Endothelial cell of umbilical vein (primary cell): ENCODE results near the gene CASKIN1. TPM values are rescaled to one million over a fixed set of nuclear protein-coding genes. Genes with fewer than 3 reads are reported as not detected.

Experiments
- BruUV-seq: library from RNA; stranded (reverse); fragments of 400-500 nt; replicated peaks from 2 replicates; lab custom pipeline; 2021; lab: Mats Ljungman, UMichigan
- CTCF ChIA-PET: fragments of 300-600, 350-600 bp; sonication (Branson Sonifier 250); formaldehyde crosslinking; loops from one replicate; lab custom pipeline; 2021; ENCODE audit warnings: antibody characterized with exemption, inconsistent platforms; lab: Charles Lee
- POLR2A ChIA-PET: fragments of 300-600, 350-600 bp; sonication (Branson Sonifier 250); formaldehyde crosslinking; loops from one replicate; lab custom pipeline; 2021; ENCODE audit warnings: antibody characterized with exemption, inconsistent platforms; lab: Charles Lee
- DNase-seq: peaks from one replicate; pipeline ENCODE4 v3.0.0-alpha.2; 2011; ENCODE audit warnings: low read depth, low spot score
- FAIRE-seq: peaks from 2 replicates; lab custom pipeline; 2011; peaks lifted over from hg19 to GRCh38; lab: Jason Lieb, UNC
- H2AFZ ChIP-seq: 2 replicates; pipeline ENCODE4 v1.6.0; 2012; ENCODE audit warnings: low read depth, low read length, control low read depth, inconsistent platforms
- H3K27ac ChIP-seq: 2 replicates; pipeline ENCODE4 v1.5.1; 2011; ENCODE audit warnings: low read depth, mild to moderate bottlenecking, control low read depth, low read length, moderate library complexity; ENCODE audit not compliant: insufficient read depth
- H3K27me3 ChIP-seq, 2 experiments: 2 replicates each; pipeline versions ENCODE4 v1.6.0 to v1.6.1; 2011; ENCODE audit warnings: low read length in 2 of 2, mixed read lengths in 1 of 2; ENCODE audit not compliant: control insufficient read depth in 2 of 2, insufficient read depth in 2 of 2
- H3K36me3 ChIP-seq, 2 experiments: 2 replicates in 1 of 2; 3 replicates in 1 of 2; pipeline ENCODE4 v1.5.1; 2011; ENCODE audit warnings: low read length in 2 of 2, mild to moderate bottlenecking in 1 of 2, moderate library complexity in 1 of 2; ENCODE audit not compliant: control insufficient read depth in 2 of 2, insufficient read depth in 2 of 2; ENCODE audit errors: extremely low read depth in 1 of 2
- H3K4me1 ChIP-seq: 3 replicates; pipeline ENCODE4 v1.5.1; 2011; ENCODE audit warnings: mild to moderate bottlenecking, low read length; ENCODE audit not compliant: control insufficient read depth, insufficient read depth; ENCODE audit errors: extremely low read depth
- H3K4me2 ChIP-seq: 2 replicates; pipeline ENCODE4 v1.6.1; 2011; ENCODE audit warnings: low read length, control low read depth, mixed read lengths; ENCODE audit not compliant: insufficient read depth
- H3K4me3 ChIP-seq, 3 experiments: fragments of 200-600 bp in 1 of 3; sonication (generic), shearing (Covaris generic) in 1 of 3; replicated peaks in 1 of 3; 2 replicates each; pipeline ENCODE4 v1.5.1; 2011 to 2016; ENCODE audit warnings: control low read depth in 3 of 3, low read length in 3 of 3, mild to moderate bottlenecking in 2 of 3, inconsistent platforms in 1 of 3, low read depth in 1 of 3, moderate library complexity in 1 of 3; ENCODE audit not compliant: insufficient read depth in 1 of 3
- H3K79me2 ChIP-seq: 2 replicates; pipeline ENCODE4 v1.6.0; 2012; ENCODE audit warnings: low read length, inconsistent platforms; ENCODE audit not compliant: control insufficient read depth, insufficient read depth
- H3K9ac ChIP-seq: replicated peaks from 2 replicates; pipeline ENCODE3; 2011; ENCODE audit warnings: low read length, control low read depth; ENCODE audit not compliant: insufficient read depth; ENCODE audit errors: extremely low read depth
- H3K9me1 ChIP-seq: replicated peaks from 3 replicates; pipeline ENCODE4 v1.6.0; 2011; ENCODE audit warnings: mild to moderate bottlenecking, low read length; ENCODE audit not compliant: control insufficient read depth, insufficient read depth; ENCODE audit errors: extremely low read depth
- H3K9me3 ChIP-seq: replicated peaks from 2 replicates; pipeline ENCODE4 v1.5.1; 2012; ENCODE audit warnings: low read length, inconsistent platforms; ENCODE audit not compliant: control insufficient read depth, insufficient read depth
- H4K20me1 ChIP-seq: replicated peaks from 2 replicates; pipeline ENCODE3; 2011; ENCODE audit warnings: mild to moderate bottlenecking, low read length; ENCODE audit not compliant: control insufficient read depth, insufficient read depth; ENCODE audit errors: extremely low read depth
- EZH2 ChIP-seq: IDR thresholded peaks from 2 replicates; pipeline ENCODE4 v1.6.1; 2012; ENCODE audit warnings: borderline replicate concordance, low read depth, mild to moderate bottlenecking, moderate library complexity, low read length, inconsistent platforms; ENCODE audit not compliant: severe bottlenecking
- FOS ChIP-seq: IDR thresholded peaks from 2 replicates; pipeline ENCODE4 v1.6.1; 2011; ENCODE audit warnings: mild to moderate bottlenecking, low read length, moderate library complexity, borderline replicate concordance; ENCODE audit not compliant: insufficient read depth
- GATA2 ChIP-seq: IDR thresholded peaks from 2 replicates; pipeline ENCODE4 v1.7.0; 2011; ENCODE audit warnings: low read depth, mild to moderate bottlenecking, moderate library complexity, mixed read lengths, low read length; ENCODE audit not compliant: insufficient read length, insufficient read depth
- JUN ChIP-seq: IDR thresholded peaks from 2 replicates; pipeline ENCODE4 v1.6.1; 2011; ENCODE audit warnings: borderline replicate concordance, low read depth; ENCODE audit not compliant: insufficient read length, insufficient read depth
- MYC ChIP-seq: IDR thresholded peaks from one replicate; pipeline ENCODE4 v1.6.1; 2011; ENCODE audit warnings: mild to moderate bottlenecking, low read depth, low read length
- POLR2A ChIP-seq: IDR thresholded peaks from 2 replicates; pipeline ENCODE4 v1.6.1; 2012; ENCODE audit warnings: low read depth, mild to moderate bottlenecking, control low read depth, low read length
- POLR2AphosphoS5 ChIP-seq: IDR thresholded peaks from 2 replicates; pipeline ENCODE4 v1.6.1; 2012; ENCODE audit warnings: low read depth, mild to moderate bottlenecking, control low read depth, low read length, moderate library complexity; ENCODE audit not compliant: insufficient read depth
- dilution Hi-C: fragments of 300-500 bp; cut with MboI; formaldehyde crosslinking; loops from one replicate; pipeline ENCODE4 v1.15.0; 2019; ENCODE audit warnings: low sequenced_read_pairs; ENCODE audit not compliant: extremely low pct_ligation_motif_present
- intact Hi-C: fragments of 100-400 bp; cut with micrococcal nuclease; formaldehyde crosslinking; loops from one replicate; pipeline ENCODE4 v1.10.0; 2022
- polyA plus RNA-seq, 4 experiments: library from polyadenylated mRNA; depleted of rRNA in 3 of 4; stranded (reverse) in 3 of 4; unstranded in 1 of 4; fragments of >200 nt; gene quantifications; 2 replicates each; pipeline versions ENCODE4 v1.2.1 to v1.2.3, GENCODE V29; 2011 to 2012; ENCODE audit warnings: missing spikeins in 1 of 4
- total RNA-seq: library from RNA; stranded (reverse); gene quantifications from 2 replicates; pipeline ENCODE4 v1.2.3, GENCODE V29; 2021
- TF ChIP-seq, protein P1 (sequence below): IDR thresholded peaks from 2 replicates; pipeline ENCODE4 v1.6.1; 2011; ENCODE audit not compliant: insufficient read depth, insufficient read length
- TF ChIP-seq, protein P2 (sequence below), 2 donors: IDR thresholded peaks; 1 replicate in 1 of 2; 2 replicates in 1 of 2; pipeline ENCODE4 v1.5.1; 2011; ENCODE audit warnings: low read length in 2 of 2, mild to moderate bottlenecking in 2 of 2, moderate library complexity in 2 of 2, control low read depth in 1 of 2, inconsistent platforms in 1 of 2, low read depth in 1 of 2; ENCODE audit not compliant: insufficient read depth in 1 of 2; ENCODE audit errors: extremely low read depth in 1 of 2

Gene CASKIN1
- total and polyA plus RNA-seq, 2 donors (not counting 3 experiments of a cell fraction or from before 2014, with no cell fraction given) = 0.11 to 0.58 TPM

DNA sequence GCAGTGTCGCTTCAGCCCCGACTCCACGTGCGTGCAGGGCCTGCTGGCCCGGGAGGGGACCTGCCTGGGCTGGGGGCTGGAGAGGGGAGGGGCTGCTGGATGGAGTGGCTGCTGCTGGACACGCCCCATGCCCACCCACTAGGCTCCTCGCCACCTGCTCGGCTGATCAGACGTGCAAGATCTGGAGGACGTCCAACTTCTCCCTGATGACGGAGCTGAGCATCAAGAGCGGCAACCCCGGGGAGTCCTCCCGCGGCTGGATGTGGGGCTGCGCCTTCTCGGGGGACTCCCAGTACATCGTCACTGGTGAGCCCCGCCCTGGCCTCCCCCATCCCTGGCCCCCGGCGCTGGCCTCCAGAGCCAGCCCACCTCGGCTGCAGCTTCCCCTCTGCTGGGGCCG is 11.9 kb upstream of the CASKIN1 start:
- no peak overlapping the region for H3K4me2 ChIP-seq
- H3K27ac ChIP-seq = no peak overlapping the region
- ChIA-PET CTCF (no interaction called here), POLR2A (interaction anchor here (1.7 kb wide), 1 partner anchor 53 kb away, joined by 5 read pairs; the partner anchor contains the start of gene TRAF7)
- peaks cover 20% of the 10 kb centered on the region for H3K4me1 ChIP-seq
- no peaks in the 10 kb centered on the region for H3K27me3 ChIP-seq
- no peak for TF ChIP-seq EZH2
- TF ChIP-seq, protein P1, sequence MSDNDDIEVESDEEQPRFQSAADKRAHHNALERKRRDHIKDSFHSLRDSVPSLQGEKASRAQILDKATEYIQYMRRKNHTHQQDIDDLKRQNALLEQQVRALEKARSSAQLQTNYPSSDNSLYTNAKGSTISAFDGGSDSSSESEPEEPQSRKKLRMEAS = no peak
- no TSS peak for BruUV-seq
- peaks cover 0 to 22% of the 10 kb centered on the region in 2 experiments for H3K36me3 ChIP-seq
- dilution Hi-C loops (no loop called here), intact Hi-C loops (no loop called here)
- H3K9me3 ChIP-seq = no peaks in the 10 kb centered on the region
- DNase-seq = no peak
- no peak overlapping the region for H2AFZ ChIP-seq
- no peak for FAIRE-seq
- no peak overlapping the region for H3K9ac ChIP-seq
- no peaks in the 10 kb centered on the region for H4K20me1 ChIP-seq
- peaks cover 20% of the 10 kb centered on the region for H3K79me2 ChIP-seq
- H3K9me1 ChIP-seq = no peaks in the 10 kb centered on the region
- no peak overlapping the region for H3K4me3 ChIP-seq

DNA sequence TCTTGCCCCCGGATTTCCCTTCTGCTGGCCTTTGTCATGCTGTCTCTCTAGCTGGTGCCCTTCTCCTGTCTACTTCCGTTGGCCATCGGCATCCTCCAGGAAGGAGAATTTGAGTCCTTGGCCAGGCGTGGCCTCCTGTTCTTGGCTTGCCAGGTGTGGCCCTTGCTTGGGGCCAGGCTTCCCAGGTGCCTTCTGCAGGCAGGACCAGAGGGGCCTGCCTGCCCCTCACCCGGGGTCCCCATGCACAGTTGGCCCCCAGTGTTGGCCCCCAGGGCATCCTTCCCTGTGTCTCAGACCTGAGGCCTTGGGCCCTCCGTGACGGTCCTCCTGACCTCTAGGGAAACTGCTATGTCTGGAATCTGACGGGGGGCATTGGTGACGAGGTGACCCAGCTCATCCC is 11.5 kb upstream of the CASKIN1 start:
- no peak overlapping the region for H3K4me3 ChIP-seq
- no peaks in the 10 kb centered on the region for H4K20me1 ChIP-seq
- peaks cover 16% of the 10 kb centered on the region for H3K79me2 ChIP-seq
- H3K4me1 ChIP-seq = peaks cover 16% of the 10 kb centered on the region
- FAIRE-seq (no peak), DNase-seq (no peak)
- H3K9ac ChIP-seq = no peak overlapping the region
- H3K9me1 ChIP-seq = no peaks in the 10 kb centered on the region
- H3K27me3 ChIP-seq = no peaks in the 10 kb centered on the region
- no peak overlapping the region for H2AFZ ChIP-seq
- TF ChIP-seq FOS (no peak), MYC (no peak), GATA2 (no peak), JUN (no peak), POLR2AphosphoS5 (no peak), POLR2A (no peak), EZH2 (no peak)
- TF ChIP-seq, protein P2, sequence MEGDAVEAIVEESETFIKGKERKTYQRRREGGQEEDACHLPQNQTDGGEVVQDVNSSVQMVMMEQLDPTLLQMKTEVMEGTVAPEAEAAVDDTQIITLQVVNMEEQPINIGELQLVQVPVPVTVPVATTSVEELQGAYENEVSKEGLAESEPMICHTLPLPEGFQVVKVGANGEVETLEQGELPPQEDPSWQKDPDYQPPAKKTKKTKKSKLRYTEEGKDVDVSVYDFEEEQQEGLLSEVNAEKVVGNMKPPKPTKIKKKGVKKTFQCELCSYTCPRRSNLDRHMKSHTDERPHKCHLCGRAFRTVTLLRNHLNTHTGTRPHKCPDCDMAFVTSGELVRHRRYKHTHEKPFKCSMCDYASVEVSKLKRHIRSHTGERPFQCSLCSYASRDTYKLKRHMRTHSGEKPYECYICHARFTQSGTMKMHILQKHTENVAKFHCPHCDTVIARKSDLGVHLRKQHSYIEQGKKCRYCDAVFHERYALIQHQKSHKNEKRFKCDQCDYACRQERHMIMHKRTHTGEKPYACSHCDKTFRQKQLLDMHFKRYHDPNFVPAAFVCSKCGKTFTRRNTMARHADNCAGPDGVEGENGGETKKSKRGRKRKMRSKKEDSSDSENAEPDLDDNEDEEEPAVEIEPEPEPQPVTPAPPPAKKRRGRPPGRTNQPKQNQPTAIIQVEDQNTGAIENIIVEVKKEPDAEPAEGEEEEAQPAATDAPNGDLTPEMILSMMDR (IDR thresholded peaks at IDR 0.05; ENCODE audit: extremely low read depth in 1 of 2, insufficient read depth in 1 of 2, low read depth in 1 of 2, low read length in 2 of 2) = no peak
- TF ChIP-seq, protein P1 = no peak
- dilution Hi-C loops = no loop called here
- H3K27ac ChIP-seq = no peak overlapping the region
- ChIA-PET POLR2A (no interaction called here), CTCF (no interaction called here)
- no peaks in the 10 kb centered on the region for H3K9me3 ChIP-seq
- intact Hi-C loops = no loop called here
- BruUV-seq = no TSS peak
- H3K36me3 ChIP-seq = peaks cover 0 to 22% of the 10 kb centered on the region in 2 experiments
- no peak overlapping the region for H3K4me2 ChIP-seq
